GM18499 (cell line): Measurements from ENCODE around the gene FGB.

Experiments
- ATAC-seq: cut with Tn5 transposase; IDR thresholded peaks from one replicate; pipeline ENCODE4 v1.9.1; 2021; ENCODE audit warnings: moderate number of reproducible peaks; ENCODE audit not compliant: insufficient read depth, unreplicated experiment

Gene FGB

DNA sequence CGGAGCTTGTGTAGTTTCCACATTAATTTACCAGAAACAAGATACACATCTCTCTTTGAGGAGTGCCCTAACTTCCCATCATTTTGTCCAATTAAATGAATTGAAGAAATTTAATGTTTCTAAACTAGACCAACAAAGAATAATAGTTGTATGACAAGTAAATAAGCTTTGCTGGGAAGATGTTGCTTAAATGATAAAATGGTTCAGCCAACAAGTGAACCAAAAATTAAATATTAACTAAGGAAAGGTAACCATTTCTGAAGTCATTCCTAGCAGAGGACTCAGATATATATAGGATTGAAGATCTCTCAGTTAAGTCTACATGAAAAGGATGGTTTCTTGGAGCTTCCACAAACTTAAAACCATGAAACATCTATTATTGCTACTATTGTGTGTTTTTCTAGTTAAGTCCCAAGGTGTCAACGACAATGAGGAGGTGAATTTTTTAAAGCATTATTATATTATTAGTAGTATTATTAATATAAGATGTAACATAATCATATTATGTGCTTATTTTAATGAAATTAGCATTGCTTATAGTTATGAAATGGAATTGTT lies at the start of gene FGB:
TSS of gene FGB (plus strand) at position 315 of the 558 bp plus-strand sequence. CDS start at position 323, 8 bp downstream.
- no peak for ATAC-seq

GRCh38 chr4:154516318-154517029 lies 46.3 kb upstream of the FGB start:
- no peak for ATAC-seq

DNA sequence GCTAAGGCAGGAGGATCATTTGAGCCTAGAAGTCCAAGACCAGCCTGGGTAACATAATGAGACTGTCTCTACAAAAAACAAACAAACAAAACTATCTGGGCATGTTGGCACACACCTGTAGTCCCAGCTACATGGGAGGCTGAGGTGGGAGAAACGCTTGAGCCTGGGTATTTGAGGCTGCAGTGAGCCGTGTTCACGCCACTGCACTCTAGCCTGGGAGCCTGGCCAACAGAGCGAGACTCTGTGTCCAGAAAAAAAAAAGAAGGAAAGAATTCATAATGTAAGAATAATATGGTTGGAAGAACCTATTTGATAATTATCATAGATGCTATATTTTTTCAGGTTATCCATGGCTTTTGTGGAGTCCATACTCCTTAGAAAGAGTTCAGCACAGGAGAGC lies 45.2 kb upstream of the FGB start:
- ATAC-seq = no peak

- no peak for ATAC-seq
These were observed 43.6 kb upstream of the FGB start for GRCh38 chr4:154519214-154519613.

GRCh38 chr4:154521607-154522006 lies 41.2 kb upstream of the FGB start:
- ATAC-seq = no peak

- no peak for ATAC-seq
These were observed 36.7 kb upstream of the FGB start for GRCh38 chr4:154526151-154526550.

DNA sequence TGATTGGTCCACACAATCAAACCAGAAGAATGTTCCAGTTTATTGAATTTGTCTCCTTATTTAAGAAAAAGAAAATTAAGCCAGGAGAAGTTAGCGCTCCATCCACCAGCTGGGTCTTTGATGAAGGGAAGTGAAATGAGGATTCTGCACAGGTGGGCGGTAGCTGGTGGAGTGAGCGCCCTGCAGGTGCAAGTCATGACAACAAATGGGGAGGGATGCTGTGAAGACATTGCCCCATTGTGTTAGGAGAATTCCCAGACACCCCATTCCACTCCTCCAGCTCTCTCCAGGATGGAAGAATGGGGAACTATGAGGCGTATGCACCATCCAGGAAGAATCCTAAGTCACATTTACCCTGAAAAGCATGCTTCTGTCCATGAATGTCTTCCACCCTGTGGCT lies 35.5 kb upstream of the FGB start:
- ATAC-seq = no peak

DNA sequence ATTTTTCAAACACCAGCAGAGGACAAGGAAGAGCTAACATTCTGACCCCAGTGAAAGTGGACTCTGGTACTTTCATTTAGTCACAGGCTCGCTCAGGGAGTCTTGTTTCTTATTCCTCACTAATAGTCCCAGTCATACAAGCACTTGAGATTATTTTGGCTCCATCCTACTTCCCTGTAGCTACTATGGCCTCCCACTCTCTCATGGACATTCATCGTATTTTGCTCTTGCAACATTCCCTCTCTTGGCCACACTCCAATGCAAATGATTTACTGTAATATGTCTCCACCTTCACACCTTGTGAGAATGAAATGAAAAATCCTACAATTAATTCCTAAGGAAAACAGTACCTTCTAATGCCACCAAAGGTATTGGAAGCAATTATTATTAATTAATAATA lies 33.9 kb upstream of the FGB start:
- no peak for ATAC-seq

GRCh38 chr4:154529728-154530519 lies 32.9 kb upstream of the FGB start:
- ATAC-seq = no peak

DNA sequence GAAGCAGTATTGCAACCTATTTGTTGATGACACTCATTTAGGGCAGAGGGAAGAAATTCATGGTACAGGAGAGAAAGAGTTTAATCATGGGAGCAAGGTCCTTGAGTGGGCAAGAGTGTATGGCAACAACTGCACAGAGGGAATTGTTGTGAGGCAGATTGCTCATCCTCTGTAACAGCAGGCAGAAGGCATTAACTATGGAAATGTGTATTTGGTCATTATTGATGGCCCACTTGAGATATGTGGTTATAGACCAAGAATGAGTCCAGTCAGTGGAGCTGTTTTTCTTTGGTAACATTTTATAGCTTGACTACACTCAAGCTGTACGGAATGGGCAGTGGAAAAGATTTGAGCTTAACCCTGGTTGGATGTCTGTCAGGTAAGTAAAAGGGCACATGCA lies 28.5 kb upstream of the FGB start:
- ATAC-seq = no peak

DNA sequence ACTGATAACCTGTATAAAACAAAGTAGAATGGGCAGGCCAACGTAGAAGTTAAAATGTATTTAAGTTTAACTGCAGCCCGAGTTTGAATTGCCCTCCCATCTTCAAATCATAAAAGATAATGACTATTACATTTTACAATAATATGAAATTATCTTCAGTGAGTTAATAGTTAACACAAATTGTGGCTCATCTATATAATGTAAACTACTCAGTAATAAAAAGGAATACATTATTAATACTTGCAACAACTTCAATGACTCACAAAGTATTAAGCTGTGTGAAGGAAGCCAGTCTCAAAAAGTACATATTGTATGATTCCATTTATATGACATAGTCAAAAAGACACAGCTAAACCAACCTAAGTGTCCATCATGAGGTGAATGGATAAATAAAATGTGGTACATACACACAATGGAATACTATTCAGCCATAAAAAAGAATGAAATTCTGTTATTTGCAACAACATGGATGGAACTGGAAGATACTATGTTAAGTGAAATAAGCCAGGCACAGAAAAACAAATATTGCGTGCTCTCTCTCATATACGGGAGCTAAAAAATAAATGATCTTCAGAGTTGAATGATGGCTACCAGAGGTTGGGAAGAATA lies 20.4 kb upstream of the FGB start:
- no peak for ATAC-seq

DNA sequence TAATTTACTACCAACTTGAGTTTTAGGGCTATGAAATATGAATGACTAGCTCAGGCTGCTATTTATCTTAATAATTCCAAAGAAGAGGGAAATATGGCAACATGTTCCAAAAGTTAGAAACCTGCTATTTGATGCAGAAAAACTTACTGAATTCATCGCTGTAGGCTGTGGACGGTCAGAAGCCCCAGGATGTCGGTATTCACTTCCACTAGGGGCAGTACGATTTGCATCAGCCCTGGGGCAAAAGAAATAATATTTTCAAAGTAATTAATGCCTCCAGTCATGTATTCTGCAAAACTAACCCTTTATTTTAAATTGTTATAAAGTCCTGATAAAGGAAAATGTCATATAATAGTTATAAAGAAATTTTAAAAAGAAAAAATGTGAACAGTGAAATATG lies 17.1 kb upstream of the FGB start:
- no peak for ATAC-seq

DNA sequence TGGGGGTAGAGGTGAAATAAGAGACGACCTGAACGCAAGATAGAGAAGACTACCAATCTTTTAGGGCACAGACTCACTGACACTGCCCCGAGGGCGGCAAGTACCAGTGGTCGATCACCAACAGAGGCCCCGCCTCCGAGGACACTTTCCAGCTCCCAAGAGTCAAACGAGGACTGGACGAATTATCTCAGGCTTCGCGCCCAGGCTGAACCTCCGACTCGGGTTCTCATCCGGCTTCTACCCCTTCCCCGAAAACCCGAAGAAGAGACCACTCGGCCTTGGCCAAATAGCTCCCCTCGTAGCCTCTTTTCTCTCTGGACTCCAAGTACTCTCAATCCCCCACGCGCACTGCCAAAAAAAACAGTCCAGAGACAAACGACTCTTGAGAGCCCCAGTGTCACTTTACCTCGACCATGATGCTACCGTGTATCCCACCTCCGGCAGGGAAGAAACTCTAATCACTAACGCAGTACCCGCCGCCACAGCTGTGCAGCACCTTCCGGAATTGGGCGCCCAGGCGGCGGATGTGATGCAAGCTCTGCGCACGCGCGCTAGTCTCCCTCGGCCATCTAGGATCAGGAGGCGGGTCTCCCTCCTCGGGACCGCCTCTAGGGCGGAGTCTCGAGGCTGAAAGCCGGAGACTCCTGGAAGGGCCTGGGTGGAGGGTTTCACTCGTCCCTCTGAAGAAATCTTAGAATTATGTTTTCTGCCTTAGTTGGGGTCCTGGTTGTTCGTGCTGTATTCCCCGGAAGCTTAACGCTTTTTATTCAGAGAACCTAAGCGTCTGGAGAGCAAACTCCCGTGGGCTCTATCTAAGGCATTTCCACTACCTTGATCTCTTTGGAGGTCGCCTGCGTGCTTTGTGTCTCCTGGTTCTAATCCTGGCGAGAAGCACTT lies 12.7 kb upstream of the FGB start, which contains the start of gene PLRG1:
TSS of gene PLRG1 (minus strand) at position 507 of the 897 bp plus-strand sequence. CDS start at position 415, 92 bp downstream.
- peak; percentile 96 for ATAC-seq

DNA sequence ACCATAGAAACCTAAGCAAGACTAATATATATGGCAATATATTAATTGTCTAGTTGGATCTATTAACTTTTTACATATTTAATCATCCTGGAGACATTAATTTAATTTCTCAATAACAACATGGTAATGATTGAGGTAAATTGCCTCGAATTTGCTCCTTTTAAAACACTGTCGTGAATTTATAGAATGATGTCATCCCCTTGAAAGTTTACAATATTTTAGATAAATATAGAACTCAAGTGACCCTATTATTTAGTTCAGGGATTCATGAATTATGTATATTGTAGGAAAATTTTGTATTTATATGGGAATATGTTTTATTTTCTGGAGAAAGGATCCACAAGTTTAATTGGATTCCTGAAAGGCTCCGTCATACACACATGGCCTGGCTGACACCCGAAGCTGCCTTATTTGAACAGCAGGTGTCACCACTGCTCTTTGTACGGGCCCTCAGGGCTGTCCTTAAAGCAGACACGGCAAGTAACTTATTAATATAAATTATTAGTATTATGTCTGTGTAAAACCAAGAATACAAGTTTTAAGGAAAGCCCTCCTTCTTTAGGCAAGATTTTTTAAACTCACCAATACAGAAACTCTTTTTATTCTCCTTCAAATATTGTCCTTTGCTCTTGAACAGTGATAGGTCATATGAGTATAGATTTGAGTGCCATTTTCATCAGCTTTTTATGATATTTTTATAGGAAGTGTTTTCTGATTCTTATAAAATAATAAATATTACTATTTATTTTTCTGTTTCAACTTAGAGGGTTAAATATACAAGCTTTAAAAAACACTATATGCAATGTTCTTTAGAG lies 10.7 kb upstream of the FGB start:
- ATAC-seq = peak; percentile 34

DNA sequence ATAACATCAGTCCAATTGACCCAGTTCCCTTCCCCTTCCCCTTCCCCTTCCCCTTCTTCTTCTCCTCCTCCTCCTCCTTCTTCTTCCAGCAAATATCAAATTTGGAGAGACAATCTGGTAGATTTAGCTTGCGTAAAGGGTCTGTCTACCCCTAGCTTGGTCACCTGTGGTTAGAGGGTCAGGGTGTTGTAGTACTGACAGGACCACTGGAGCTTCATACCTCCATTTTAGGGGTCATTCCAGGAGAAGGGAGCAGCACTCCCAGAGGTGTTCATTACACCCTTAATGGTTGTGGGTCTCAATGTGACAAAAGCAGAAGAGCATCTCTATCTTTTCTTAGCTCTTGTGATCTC lies 3.7 kb upstream of the FGB start:
- no peak for ATAC-seq

GRCh38 chr4:154559494-154560418 lies 3.1 kb upstream of the FGB start:
- ATAC-seq = peak; percentile 68

DNA sequence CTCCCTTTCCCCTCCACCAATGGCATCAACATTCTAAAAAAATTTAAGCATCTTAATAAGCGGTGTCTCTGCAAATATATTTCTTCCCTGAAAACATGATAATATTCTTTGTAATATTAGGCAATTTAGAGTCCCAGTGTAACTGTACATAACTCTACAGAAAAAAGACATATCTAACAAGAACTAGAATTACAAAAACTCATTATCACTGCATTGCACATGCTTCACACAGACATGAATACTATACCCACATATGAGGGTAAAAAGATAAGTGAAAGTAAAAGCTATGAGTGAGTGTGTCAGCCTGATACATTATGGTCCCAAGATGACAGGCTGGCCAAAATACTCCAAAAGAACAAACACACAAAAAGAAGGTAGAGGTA lies 2.4 kb upstream of the FGB start:
- no peak for ATAC-seq

DNA sequence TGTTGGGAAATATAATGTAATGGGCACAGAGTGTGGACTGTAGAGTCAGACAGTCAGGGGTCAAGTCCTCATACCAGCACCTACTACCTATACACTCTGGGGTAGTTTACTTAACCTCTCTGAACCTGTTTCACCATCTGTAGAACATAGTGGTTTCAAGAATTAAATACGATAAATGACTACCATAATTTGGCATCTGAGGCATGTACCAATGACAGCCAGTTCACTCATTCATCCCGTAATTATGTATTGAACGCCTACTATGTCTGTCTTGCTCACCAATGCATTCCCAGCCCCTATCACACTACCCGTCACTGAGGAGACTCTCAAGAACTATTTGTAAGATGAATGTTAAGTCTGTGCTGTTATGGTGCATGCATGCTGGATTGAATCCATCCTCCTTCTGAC lies 2.0 kb upstream of the FGB start:
- ATAC-seq = no peak
